ENCODE measurements around the gene CHRNA10. TPM values are rescaled to one million over a fixed set of nuclear protein-coding genes. Genes with fewer than 3 reads are reported as not detected.

The CHRNA10 gene
- total RNA-seq, 1 donor from 2014 or later = 2.8 TPM

- Mint-ChIP-seq H3K36me3 (ENCODE audit: insufficient read depth) (peaks cover 1% of the 10 kb centered on the region), H3K9me3 (ENCODE audit: low read depth) (no peaks in the 10 kb centered on the region), H3K27ac (no peak overlapping the region), H3K4me1 (ENCODE audit: low read depth) (peaks cover 2% of the 10 kb centered on the region), H3K27me3 (peaks cover 11% of the 10 kb centered on the region), H3K4me3 (ENCODE audit: low read depth) (no peak overlapping the region)
- no peak for TF ChIP-seq CTCF (IDR thresholded peaks at IDR 0.05; ENCODE audit: unreplicated experiment)
- DNase-seq (ENCODE audit: low spot score, unreplicated experiment) = no peak
Observed at GRCh38 chr11:3632070-3632660, 39.0 kb downstream of the CHRNA10 start.

DNA sequence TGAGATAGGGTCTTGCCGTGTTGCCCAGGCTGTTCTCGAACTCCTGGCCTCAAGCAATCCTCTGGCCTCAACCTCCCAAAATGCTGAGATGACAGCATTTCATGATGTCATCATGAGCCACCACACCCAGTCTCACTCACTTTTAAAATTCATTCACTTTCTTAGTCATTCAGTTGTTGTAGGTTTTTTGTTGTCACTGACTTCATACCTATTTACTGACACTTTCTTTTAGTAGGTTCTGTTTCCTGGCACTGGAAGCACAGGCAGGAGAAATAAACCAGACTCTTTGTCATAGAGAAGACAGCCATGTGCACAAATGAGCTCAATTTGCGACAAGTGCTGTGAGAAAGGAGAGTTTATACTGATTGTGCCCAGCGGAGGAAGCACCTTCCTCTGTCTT, 39.9 kb downstream of the CHRNA10 start:
- peaks cover 7% of the 10 kb centered on the region for H3K27me3 Mint-ChIP-seq
- H3K4me1 Mint-ChIP-seq (ENCODE audit: low read depth) = no peaks in the 10 kb centered on the region
- no peaks in the 10 kb centered on the region for H3K9me3 Mint-ChIP-seq (ENCODE audit: low read depth)
- no peak overlapping the region for H3K27ac Mint-ChIP-seq
- no peak for DNase-seq (ENCODE audit: low spot score, unreplicated experiment)
- H3K4me3 Mint-ChIP-seq (ENCODE audit: low read depth) = no peak overlapping the region
- H3K36me3 Mint-ChIP-seq (ENCODE audit: insufficient read depth) = no peaks in the 10 kb centered on the region
- TF ChIP-seq CTCF (IDR thresholded peaks at IDR 0.05; ENCODE audit: unreplicated experiment) = no peak

GRCh38 chr11:3627291-3627690, 43.9 kb downstream of the CHRNA10 start:
- no peak for DNase-seq (ENCODE audit: low spot score, unreplicated experiment)
- Mint-ChIP-seq H3K4me1 (ENCODE audit: low read depth) (no peaks in the 10 kb centered on the region), H3K36me3 (ENCODE audit: insufficient read depth) (no peaks in the 10 kb centered on the region), H3K9me3 (ENCODE audit: low read depth) (no peaks in the 10 kb centered on the region), H3K27ac (no peak overlapping the region), H3K27me3 (no peaks in the 10 kb centered on the region), H3K4me3 (ENCODE audit: low read depth) (no peak overlapping the region)
- no peak for TF ChIP-seq CTCF (IDR thresholded peaks at IDR 0.05; ENCODE audit: unreplicated experiment)

DNA sequence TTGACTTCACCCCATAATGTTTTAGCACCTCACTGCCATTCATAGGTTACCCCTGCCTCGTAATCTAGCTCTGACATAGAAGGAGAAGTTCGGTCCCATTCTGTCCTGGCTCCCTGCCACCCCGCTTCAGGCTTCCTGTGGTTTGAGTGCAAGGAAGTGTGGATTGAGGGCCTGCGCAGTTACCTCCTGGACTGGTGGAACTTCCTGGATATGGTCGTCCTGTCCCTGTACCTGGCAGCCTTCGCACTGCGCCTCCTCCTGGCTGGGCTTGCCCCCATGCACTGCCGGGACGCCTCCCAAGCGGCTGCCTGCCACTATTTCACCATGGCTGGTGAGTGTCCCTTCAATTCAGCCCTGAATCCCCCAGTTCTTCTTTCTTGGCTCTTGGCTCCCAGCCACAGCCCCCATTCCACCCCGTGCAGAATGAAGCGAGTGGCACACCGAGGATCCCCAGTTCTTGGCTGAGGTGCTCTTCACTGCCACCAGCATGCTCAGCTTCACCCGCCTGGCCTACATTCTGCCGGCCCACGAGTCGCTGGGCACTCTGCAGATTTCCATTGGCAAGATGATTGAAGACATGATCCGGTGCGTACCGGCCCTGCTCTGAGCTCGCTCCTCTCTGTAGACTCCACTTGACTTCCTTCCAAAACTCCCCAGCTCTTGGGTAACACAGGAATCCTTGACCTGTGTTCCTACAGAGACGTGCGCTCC, 44.8 kb downstream of the CHRNA10 start:
- no peaks in the 10 kb centered on the region for H3K4me1 Mint-ChIP-seq (ENCODE audit: low read depth)
- DNase-seq (ENCODE audit: low spot score, unreplicated experiment) = no peak
- H3K4me3 Mint-ChIP-seq (ENCODE audit: low read depth) = no peak overlapping the region
- TF ChIP-seq CTCF (IDR thresholded peaks at IDR 0.05; ENCODE audit: unreplicated experiment) = no peak
- no peak overlapping the region for H3K27ac Mint-ChIP-seq
- H3K9me3 Mint-ChIP-seq (ENCODE audit: low read depth) = no peaks in the 10 kb centered on the region
- no peaks in the 10 kb centered on the region for H3K36me3 Mint-ChIP-seq (ENCODE audit: insufficient read depth)
- peaks cover 7% of the 10 kb centered on the region for H3K27me3 Mint-ChIP-seq

DNA sequence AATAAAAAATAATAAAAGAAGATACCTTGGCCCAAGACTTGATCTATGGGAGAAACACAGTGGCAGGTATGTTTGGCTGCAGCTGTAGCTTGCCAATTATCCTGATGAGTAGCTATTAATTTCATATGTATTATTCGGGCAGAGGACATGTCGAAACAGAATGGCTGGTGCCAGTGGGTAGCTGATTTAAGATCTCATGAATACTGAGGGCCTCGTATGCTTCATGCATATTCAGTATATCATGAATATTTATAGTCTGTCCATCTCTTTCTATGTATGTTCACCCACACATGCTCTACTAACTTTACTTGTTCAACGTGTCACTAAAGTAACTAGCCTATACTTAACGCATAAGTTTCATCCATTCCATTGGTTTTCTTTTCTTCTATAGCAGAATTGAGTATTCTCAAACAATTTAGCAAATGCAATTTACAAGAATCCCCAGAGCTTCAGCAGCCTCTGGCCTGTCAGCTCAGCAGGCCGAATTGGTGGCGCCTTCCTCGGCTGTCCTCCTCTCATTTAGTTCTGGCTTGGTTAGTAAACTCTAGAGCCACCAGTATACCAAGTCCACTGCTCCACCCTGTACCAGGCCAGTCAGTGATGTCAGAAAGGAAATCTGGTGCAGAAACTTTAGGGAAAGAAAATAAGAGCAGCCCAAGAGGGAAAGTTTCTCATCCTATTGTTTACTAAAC, 47.3 kb downstream of the CHRNA10 start:
- DNase-seq (ENCODE audit: low spot score, unreplicated experiment) = no peak
- Mint-ChIP-seq H3K9me3 (ENCODE audit: low read depth) (no peaks in the 10 kb centered on the region), H3K4me3 (ENCODE audit: low read depth) (no peak overlapping the region), H3K36me3 (ENCODE audit: insufficient read depth) (no peaks in the 10 kb centered on the region), H3K27me3 (peaks cover 14% of the 10 kb centered on the region), H3K4me1 (ENCODE audit: low read depth) (no peaks in the 10 kb centered on the region), H3K27ac (no peak overlapping the region)
- no peak for TF ChIP-seq CTCF (IDR thresholded peaks at IDR 0.05; ENCODE audit: unreplicated experiment)
